Measurements from ENCODE around the gene ESYT1.

Gene ESYT1

GRCh38 chr12:56086608-56087007, 41.5 kb upstream of the ESYT1 start:
- POLR2A ChIA-PET (ENCODE audit: low non-redundant PET), result interaction anchor here (0.8 kb wide), 1 partner anchor 80 kb away, joined by 12 read pairs; no protein-coding TSS in a partner anchor
- TF ChIP-seq, protein P1, sequence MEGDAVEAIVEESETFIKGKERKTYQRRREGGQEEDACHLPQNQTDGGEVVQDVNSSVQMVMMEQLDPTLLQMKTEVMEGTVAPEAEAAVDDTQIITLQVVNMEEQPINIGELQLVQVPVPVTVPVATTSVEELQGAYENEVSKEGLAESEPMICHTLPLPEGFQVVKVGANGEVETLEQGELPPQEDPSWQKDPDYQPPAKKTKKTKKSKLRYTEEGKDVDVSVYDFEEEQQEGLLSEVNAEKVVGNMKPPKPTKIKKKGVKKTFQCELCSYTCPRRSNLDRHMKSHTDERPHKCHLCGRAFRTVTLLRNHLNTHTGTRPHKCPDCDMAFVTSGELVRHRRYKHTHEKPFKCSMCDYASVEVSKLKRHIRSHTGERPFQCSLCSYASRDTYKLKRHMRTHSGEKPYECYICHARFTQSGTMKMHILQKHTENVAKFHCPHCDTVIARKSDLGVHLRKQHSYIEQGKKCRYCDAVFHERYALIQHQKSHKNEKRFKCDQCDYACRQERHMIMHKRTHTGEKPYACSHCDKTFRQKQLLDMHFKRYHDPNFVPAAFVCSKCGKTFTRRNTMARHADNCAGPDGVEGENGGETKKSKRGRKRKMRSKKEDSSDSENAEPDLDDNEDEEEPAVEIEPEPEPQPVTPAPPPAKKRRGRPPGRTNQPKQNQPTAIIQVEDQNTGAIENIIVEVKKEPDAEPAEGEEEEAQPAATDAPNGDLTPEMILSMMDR (conservative IDR thresholded peaks at IDR 0.05; ENCODE audit: low read depth), result no peak
- no peak overlapping the region for H3K27ac ChIP-seq
- DNase-seq (ENCODE audit: low spot score), result no peak
- CTCF ChIA-PET, result no interaction called here

DNA sequence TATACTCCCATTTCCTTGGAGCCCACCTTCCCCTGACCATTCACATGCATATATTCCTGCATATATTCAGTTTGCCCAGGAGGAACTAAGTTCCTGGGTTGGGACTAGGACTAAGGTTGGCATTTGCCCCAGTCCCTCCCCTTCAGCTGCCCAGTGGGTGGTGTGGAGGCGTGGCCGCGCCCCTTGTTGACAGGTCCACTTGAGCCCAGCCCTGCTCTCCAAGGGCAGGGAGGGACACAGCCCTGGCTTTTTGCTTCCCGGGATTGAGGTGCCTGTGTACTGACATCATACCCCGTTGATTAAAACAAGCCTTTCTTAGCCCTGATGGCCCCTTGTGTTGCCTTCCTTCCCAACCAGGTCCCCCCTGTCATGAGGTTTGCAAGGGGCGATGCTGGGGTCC, 40.8 kb upstream of the ESYT1 start:
- TF ChIP-seq, protein P1 (conservative IDR thresholded peaks at IDR 0.05; ENCODE audit: low read depth), result no peak
- H3K27ac ChIP-seq, result no peak overlapping the region
- DNase-seq (ENCODE audit: low spot score), result no peak
- ChIA-PET CTCF (no interaction called here), POLR2A (ENCODE audit: low non-redundant PET) (no interaction called here)

GRCh38 chr12:56097738-56098137, 30.3 kb upstream of the ESYT1 start:
- TF ChIP-seq, protein P1 (conservative IDR thresholded peaks at IDR 0.05; ENCODE audit: low read depth), result no peak
- DNase-seq (ENCODE audit: low spot score), result no peak
- POLR2A ChIA-PET (ENCODE audit: low non-redundant PET), result no interaction called here
- H3K27ac ChIP-seq, result no peak overlapping the region
- CTCF ChIA-PET, result no interaction called here

DNA sequence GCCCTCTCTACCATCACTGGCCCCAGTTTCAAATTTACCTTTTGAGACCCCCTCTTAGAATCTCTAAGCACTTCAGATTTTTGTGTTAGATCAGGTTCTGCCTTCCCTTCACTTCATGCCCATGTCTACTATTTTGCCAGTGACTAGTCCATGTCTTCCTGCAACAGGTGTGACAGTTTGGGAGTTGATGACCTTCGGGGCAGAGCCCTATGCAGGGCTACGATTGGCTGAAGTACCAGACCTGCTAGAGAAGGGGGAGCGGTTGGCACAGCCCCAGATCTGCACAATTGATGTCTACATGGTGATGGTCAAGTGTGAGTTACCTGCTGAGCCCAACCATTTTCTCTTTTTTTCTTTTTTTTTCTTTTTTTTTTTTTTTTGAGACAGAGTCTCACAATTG, 29.5 kb upstream of the ESYT1 start:
- no peak for DNase-seq (ENCODE audit: low spot score)
- TF ChIP-seq, protein P1 (conservative IDR thresholded peaks at IDR 0.05; ENCODE audit: low read depth), result no peak
- CTCF ChIA-PET, result no interaction called here
- POLR2A ChIA-PET (ENCODE audit: low non-redundant PET), result no interaction called here
- no peak overlapping the region for H3K27ac ChIP-seq

DNA sequence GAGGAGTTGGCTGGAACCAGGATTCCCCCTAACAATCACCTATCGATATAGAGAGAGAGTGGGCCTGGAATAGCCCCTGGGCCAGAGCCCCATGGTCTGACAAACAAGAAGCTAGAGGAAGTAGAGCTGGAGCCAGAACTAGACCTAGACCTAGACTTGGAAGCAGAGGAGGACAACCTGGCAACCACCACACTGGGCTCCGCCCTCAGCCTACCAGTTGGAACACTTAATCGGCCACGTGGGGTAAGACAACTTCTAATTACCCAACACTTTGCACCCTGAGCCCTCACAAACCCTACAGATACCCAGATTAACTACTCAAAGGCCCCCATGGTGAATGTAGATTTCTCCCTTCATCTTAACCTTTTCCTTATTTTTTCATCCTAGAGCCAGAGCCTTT, 28.3 kb upstream of the ESYT1 start:
- CTCF ChIA-PET, result no interaction called here
- no peak overlapping the region for H3K27ac ChIP-seq
- POLR2A ChIA-PET (ENCODE audit: low non-redundant PET), result no interaction called here
- TF ChIP-seq, protein P1 (conservative IDR thresholded peaks at IDR 0.05; ENCODE audit: low read depth), result no peak
- DNase-seq (ENCODE audit: low spot score), result no peak

DNA sequence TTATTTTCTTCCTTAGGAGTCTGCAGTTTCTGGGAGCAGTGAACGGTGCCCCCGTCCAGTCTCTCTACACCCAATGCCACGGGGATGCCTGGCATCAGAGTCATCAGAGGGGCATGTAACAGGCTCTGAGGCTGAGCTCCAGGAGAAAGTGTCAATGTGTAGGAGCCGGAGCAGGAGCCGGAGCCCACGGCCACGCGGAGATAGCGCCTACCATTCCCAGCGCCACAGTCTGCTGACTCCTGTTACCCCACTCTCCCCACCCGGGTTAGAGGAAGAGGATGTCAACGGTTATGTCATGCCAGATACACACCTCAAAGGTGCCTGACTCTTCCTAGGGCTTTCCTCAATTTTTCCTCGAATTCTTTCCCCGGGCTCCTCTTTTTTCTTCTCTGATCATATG, 27.0 kb upstream of the ESYT1 start:
- H3K27ac ChIP-seq, result no peak overlapping the region
- ChIA-PET POLR2A (ENCODE audit: low non-redundant PET) (no interaction called here), CTCF (no interaction called here)
- TF ChIP-seq, protein P1 (conservative IDR thresholded peaks at IDR 0.05; ENCODE audit: low read depth), result no peak
- no peak for DNase-seq (ENCODE audit: low spot score)

GRCh38 chr12:56102683-56103065, 25.4 kb upstream of the ESYT1 start:
- DNase-seq (ENCODE audit: low spot score), result no peak
- TF ChIP-seq, protein P1 (conservative IDR thresholded peaks at IDR 0.05; ENCODE audit: low read depth), result no peak
- no peak overlapping the region for H3K27ac ChIP-seq
- POLR2A ChIA-PET (ENCODE audit: low non-redundant PET), result no interaction called here
- CTCF ChIA-PET, result interaction anchor here (0.6 kb wide), 1 partner anchor 11 kb away, joined by 4 read pairs; no protein-coding TSS in a partner anchor

All from RWPE1 (cell line).